Suppressor macrophage treated with lipopolysaccharide for 4 hours (primary cell): Measurements from ENCODE around the gene TEX101.
"Not testable (repeated sequence)": the region's sequence is repeated elsewhere in the genome, so short reads cannot be mapped to it uniquely, and the experiment has no call there.

Experiments used
- DNase-seq: peaks from one replicate; pipeline ENCODE4 v3.0.0-alpha.2; 2020

The TEX101 gene, protein sequence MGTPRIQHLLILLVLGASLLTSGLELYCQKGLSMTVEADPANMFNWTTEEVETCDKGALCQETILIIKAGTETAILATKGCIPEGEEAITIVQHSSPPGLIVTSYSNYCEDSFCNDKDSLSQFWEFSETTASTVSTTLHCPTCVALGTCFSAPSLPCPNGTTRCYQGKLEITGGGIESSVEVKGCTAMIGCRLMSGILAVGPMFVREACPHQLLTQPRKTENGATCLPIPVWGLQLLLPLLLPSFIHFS

DNA sequence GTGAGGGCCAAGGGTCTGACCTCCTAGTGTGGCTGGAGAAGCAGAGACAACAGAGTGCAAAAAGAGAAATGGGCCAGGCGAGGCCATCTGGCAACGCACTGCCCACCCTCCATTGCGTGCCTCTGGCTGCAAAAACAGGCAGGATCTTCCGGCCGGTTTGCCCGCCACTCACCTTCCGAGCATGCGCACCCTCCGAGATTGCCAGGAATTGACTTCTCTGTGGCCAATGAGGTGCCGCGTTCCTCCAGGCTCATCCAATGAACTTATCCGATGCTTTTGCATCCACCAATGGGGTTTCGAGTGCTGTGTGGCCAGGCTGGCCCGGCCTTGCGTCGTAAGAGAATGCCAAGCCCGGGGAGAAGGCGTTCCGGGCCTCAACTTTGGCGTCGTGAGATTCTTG lies at the start of gene TEX101:
TSS of gene TEX101 (plus strand) at position 337 of the 400 bp plus-strand sequence. CDS start 1,030 bp downstream, outside the sequence.
- DNase-seq, result no peak

DNA sequence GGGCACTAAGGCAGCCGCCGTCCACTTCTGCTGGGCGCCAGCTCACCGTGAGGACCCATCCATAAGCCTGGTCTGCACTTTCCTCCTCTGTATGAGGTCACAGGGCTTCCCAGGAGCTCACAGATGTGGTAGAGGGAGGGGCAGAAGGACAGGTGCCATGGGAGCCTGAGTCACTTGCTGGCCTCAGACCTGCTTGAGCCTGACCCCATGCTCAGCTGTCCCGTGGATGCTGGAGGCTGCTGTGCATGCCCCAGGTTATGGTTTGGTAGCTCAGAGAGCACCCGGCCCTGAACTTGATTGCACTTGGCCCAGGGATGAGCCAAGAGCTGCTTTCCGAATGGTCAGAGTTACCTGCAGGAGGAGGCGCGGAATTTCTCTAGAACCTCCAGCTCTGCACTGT lies 49.0 kb upstream of the TEX101 start:
- not testable (repeated sequence) for DNase-seq

DNA sequence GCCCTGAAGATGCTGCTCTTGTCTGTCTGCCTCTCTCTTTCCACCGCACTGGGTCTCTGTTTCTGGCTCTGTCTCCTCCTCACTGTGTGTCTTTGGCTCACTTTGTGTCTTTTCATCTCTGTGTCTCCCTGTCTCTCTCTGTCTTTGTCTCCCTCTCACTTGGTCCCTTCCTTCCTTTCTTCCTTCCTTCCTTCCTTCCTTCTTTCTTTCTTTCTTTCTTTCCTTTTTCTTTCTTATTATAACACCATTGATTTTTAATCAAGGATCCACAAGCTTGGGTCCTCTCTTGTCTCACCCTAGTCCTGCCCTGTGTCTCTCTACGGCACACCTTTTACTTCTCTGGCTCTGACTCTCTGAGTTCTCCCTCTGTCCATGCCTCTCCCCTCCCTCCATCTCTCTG lies 46.9 kb upstream of the TEX101 start:
- no peak for DNase-seq

DNA sequence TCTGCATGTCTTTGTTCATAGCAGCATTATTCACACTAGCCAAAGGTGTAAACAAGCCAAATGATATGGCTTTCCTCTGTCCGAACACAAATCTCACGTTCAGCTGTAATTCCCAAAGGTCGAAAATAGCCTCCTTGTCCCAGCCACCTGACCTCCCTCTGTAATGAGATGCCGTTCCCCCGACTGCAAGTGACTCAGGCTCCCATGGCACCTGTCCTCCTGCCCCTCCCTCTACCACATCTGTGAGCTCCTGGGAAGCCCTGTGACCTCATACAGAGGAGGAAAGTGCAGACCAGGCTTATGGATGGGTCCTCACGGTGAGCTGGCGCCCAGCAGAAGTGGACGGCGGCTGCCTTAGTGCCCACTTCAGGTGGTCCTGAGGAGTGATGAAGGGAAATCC lies 45.8 kb upstream of the TEX101 start:
- not testable (repeated sequence) for DNase-seq

DNA sequence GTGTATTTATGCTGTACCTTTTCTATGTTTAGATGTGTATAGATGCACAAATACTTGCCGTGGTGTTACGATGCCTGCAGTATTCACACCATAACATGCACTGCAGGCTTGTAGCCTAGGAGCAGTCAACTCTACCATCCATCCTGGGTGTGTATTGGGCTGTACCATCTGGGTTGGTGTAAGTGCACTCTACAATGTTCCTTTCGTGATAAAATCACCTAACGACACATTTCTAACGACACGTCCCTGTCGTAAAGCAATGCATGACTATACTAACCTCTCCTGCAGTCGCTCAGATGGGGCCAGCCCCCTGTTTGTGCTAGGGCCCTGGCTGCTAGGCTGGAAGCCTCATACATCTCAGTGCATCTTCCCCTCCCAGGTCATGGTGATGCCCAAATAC lies 42.8 kb upstream of the TEX101 start:
- DNase-seq, result no peak

DNA sequence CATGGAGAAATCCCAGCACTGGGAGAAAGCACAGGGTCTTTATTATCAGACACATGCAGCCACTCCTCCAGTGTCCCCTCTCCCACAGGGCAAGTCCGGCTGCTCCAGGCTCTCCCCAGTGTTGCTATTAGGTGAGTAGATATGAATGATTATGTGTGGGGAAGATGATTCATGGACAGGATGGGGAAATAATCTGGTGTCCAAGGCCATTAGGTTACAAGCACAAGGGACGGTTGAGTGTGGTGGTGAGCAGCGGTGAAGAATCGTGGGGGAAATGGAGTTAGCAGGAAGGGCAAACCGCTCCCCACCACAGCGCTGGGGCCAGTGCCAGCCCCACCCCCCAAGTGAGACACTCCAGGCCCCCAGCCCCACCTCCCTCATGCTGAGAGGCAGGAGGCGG lies 42.2 kb upstream of the TEX101 start:
- no peak for DNase-seq

DNA sequence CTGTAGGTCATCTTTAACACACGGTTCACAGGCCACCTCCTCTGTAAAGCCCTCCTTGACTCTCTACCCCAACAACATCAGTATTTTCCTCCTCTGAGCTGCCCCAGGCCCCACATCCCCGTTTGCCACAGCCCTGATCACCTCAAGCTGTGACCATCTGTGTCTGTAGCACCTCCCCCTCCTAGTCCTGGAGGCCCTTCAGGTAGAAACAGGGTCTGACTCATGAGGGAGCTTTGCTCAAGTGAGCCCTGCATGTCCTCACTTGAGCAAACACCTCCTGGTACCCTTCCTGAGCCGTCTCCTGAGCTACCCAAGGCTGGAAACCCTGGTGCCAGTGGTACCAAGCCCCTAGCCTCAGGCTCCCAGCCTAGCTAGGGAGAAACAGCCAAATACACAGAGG lies 37.1 kb upstream of the TEX101 start:
- DNase-seq, result not testable (repeated sequence)

DNA sequence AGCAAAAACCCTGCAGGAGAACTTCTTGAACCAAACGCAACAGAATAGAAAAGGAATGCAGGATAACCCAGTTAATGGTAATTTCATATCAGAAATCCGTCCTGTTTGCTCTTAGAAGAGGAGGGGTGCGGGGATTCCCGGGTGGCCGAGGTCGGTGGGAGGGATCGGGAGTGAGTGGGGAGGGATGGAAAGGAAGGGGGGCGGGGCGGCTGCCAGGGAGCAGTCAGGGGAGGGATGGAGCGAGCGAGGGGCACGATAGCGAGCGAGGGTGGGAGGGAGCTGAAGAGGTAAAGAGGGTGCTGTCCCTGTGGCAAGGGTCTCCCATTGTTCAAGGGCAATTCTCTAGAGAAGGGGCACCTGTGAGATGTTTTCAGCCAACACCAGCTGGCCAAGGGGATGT lies 34.7 kb upstream of the TEX101 start:
- no peak for DNase-seq

DNA sequence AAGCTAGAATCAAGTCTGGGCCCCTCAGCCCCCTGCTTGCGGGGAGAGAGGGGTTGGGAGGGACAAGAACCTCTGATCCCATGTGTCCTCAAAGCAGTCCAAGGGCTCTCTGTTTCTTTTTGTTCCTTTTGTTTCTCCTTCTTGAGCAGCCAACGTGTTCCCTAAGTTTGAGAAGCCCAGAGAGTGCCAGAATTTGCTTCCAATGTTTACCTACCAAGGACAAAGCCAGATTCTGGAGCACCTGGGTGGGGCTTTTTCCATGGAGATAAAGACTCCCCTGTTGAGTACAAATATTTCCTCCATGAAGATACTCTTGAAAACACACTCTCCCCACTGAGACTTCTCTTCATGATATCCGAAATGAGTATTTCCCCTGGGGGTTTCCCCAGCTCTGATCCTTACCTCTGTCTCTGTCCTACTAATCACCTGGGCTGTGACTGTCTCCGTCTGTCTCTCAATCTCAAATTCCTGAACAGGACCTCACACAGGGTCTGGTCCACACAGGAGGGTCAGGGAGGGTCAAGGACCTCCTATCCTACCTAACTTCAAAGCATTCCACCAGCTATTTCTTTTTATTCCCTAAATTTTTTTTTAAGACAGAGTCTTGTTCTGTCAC lies 33.8 kb upstream of the TEX101 start:
- no peak for DNase-seq

DNA sequence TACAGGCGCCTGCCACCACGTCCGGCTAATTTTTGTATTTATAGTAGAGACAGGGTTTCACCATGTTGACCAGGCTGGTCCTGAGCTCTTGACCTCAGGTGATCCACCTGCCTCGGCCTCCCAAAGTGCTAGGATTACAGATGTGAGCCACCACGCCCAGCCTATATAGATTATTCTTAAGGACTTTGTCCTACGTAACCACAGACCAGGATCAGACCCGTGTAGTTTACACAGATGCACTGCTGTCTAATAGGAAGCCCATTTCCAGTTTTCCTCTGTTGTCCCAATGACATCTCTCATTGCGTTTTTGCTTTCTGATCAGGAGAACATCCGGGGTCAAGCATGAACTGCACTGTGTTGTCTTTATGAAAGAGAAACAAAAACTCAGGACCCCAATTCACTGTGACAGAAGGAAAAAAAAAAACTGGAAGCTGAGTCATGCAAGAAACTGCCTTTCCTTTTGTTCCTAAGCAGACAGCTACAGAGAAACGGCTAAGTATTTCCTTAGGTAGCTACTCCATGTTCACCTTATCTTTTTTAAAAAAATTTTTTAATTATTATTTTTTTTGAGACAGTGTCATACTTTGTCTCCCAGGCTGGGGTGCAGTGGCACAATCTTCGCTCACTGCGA lies 32.0 kb upstream of the TEX101 start:
- not testable (repeated sequence) for DNase-seq

DNA sequence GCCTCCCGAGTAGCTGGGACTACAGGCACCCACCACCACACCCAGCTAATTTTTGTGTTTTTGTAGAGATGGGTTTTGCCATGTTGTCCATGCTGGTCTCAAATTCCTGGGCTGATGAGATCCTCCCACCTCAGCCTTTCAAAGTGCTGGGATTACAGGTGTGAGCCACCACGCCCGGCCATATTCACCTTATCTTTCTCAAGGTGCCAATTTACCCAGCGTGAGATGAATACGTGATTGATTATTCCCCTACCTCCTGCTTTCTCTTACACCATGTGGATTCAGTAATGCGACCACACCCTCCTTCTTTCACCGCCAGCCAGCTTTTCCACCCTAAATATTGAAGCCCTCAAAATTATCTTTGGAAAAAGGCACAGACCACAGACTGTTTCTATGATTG lies 31.4 kb upstream of the TEX101 start:
- DNase-seq, result not testable (repeated sequence)

DNA sequence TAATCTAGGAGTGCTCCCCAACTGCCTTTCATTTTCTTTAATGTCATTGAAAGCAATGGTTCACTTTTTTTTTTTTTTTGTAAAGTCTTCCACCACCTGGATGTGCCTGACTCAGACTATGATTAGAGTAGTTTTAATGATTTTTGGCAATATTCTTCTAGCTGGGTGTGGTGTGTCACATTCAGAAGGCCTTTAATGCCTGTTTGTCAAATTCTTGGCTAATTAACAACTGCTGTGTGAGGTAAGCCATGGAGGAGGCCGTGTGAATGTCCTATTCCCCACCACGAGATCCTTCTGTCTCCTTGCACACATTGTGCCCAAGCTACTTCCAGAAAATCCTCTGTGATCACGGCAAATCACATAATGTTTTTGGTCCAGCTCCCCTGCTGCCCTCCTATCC lies 30.9 kb upstream of the TEX101 start:
- not testable (repeated sequence) for DNase-seq

DNA sequence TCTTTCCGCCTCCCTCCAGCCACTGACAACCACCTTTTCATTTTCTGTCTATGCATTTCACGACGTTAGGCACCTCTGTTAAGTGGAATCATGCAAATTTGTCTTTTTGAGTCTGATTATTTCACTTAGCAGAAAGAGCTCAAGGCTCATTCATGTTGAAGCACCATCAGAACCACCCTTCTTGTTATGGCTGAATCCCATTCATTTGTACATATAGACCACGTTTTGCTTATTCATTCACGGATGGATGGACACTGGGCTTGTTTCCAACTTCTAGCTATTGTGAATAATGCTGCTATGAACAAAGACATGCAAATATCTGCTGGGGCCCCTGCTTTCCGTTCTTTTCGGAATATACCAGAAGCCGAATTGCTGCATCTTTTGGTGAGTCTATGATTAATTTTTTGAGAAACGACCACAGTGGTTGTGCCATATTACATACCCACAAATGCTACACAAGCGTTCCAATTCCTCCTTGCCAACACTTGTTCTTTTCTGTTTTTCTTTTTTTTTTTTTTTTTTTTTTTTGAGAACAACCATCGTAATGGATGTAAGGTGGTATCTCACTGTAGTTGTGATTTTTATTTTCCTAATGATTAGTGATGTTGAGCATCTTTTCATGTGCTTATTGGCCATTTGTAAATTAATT lies 23.7 kb upstream of the TEX101 start:
- DNase-seq, result not testable (repeated sequence)

DNA sequence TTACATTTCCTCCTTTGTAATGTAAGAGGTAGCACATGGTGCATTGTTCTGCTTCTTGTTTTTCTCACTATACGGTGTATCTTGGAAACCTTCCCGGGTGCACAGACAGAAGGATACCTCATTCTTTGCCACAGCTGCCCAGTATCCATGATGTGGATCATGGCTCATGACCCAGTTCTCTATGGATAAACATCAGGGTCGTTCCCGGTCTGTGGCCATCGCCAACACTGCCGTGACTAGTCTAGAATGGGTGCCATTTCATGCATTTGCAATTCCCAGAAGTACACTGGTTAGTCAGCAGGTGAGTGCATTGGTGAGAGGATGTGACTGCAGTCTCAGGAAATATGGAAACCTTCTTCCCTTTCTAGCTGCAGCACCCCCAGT lies 23.1 kb upstream of the TEX101 start:
- DNase-seq, result not testable (repeated sequence)

DNA sequence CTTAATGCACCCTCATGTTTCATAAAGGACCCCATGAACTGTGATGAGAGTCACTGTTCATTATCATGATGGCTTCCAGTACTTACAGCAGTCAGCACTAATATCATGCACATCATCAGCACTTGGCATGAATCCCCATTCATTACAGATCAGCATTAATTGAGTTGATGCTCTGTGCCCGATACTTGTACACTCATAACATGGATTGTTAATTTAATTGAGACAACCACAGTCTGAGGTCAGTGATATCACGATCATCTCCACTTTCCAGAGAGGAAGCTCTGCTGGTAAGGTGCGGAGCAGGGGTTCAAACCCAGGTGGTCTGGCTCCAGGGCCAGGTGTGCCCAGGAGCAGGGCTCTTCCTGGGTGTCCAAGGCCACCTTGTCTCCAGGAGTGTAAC lies 21.2 kb upstream of the TEX101 start:
- DNase-seq, result not testable (repeated sequence)

DNA sequence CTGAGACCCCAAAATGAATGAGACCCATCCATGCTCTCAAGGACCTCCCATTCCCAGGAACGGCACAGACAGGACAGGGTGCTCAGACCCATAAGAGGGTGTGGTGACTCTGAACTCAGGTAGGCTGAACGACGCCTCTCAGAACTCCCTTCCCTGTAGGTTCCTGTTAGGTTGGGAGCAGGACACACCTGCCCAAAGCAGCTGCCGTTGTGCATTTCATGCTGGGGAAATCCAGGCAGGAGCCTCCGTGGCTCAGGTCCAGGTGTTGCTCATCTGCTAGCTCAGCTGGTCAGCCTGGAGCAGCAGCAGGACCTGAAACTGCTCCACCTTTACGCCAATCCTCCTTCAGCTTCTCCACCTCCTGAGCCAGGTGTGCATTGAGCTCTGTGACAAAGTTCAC lies 19.1 kb upstream of the TEX101 start:
- DNase-seq, result no peak

DNA sequence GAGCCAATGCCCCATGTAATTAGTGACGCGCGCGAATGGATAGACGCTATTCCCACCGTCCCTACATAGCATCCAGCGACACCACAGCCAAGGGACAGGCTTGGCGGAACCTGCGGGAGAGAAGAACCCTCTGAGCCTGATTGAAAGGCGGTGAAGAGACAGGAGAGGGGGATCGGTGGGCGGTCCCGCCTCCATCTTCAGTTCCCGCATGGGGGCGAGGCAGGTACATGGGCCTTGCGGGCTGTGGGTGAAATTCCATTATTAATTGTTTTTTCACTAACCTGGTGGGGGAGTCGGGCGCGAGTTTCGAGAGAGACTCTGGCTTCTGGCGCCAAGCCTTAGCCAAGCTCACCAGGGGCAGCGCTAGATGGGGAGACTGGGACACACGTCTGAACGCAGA lies 8.4 kb upstream of the TEX101 start:
- no peak for DNase-seq

DNA sequence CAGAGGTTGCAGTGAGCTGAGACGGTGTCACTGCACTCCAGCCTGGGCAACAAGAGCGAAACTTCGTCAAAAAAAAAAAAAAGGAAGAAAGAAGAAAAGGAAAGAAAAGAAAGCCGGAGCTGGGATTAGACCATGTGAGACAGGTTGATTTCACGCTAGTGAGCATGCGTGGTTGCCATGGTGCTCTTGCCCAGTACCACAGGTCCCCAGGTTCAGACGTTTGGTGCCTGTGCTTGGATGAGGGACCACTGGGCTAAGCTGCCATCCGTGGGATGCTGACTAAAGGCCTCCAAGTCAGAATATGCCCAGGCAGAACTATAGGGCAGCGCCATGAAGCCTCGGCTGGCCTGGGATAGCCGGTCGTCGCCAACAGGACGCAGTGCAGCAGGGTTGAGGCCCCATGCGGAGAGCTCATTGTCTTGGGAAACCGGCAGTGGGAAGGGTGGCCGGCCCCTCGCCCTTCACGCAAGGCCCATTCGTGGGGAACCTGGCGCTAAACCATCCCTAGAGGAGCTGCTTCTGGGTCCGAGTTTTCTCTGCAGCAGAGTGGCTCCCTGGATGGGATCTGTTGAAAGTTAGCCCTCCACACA lies 7.2 kb upstream of the TEX101 start:
- no peak for DNase-seq

DNA sequence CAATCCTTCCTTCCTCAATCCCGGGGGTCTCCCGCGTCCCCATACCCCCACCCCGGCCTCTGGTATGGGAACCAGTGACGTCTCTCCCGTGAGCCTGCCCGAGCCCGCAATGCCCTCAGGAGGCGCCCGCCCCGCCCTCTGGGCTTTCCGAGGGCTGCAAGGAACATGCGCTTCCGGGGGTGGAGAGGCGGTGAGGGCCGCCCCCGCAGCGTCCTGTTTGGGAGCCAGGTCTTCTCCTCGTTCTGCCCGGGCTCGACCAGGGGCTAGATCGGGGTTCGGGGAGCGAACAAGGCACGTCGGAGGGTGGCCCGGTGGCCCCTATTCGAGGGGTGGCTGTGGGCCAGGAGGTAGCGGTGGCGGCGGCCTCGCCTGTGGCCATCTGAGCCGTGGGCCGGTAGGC lies 6.6 kb upstream of the TEX101 start:
- no peak for DNase-seq

DNA sequence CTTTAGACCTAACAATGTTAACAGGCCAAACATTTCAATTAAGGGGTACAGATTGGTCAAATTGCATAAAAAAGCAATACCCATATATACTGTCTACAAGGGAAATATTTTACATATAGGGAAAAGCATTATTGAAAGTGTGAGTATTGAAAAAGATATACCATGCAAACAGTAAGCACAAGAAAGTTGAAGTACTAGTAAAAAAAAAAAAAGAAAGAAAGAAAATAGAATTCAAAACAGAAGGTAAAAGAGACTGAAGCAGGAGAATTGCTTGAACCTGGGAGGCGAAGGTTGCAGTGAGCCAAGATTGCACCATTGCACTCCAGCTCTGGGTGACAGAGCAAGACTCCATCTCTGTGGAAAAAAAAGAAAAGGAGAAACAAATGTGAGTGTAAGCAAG lies 5.3 kb upstream of the TEX101 start:
- no peak for DNase-seq

DNA sequence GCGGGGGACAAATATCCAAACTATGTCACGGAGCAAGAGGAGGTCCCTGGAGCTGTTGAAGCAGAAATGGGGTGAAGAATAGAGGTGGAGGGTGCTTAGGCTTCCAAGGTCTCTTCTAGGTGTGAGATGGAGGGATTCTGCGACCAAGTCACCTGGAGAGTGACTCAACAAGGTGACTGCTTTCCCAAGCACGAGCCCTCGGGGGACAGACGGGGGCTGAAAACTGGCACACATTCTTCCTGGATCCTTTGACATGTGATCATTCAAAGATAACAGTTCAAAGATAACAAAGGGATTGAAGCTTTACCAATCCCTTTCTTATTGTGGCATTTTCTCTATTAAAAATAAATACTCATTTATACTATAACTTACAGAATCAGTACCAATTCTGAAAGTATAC lies 2.2 kb upstream of the TEX101 start:
- DNase-seq, result no peak

DNA sequence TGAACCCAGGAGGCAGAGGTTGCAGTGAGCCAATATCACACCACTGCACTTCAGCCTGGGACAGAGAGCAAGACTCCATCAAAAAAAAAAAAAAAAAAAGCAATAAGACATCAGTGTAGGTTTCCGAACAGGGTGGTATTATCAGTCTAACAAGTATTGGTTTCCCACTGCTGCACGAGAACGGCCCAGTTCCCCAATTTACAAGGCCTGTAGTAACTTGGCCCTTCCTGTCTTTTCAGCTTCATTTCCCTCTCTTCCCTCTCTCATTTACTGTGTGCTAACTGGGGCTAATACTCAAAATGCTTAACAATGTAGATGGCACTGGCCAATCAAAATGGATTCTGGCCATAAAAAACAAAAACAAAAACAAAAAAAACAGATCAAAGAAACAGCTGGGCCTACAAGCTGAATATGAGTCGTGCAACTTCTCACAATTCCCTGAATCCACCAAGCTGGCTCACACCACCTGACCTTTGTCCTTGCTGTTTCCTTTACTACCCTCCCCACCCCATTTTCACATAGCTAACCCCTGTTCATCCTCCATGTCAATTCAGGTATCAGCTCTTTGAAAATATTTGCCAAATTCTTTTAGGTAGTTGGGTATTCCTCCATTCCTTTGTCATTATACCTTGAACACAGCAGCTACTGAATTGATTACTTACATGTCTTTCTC lies 2.4 kb downstream of the TEX101 start:
- peak; percentile 24 for DNase-seq

DNA sequence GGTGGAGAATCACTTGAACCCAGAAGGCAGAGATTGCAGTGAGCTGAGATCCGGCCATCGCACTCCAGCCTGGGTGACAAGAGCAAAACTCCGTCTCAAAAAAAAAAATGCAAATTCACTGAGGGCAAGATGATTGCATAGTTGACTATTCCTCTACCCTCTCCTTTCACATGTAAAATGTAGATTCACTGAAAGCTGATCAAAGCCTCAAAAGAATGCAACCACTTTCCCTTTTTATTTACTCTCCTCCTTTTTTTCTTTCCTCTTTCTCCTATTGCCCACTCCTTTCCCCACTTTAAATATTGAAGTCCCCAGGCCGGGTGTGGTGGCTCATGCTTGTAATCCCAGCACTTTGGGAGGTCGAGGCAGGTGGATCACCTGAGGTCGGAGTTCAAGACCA lies 6.3 kb downstream of the TEX101 start:
- DNase-seq, result no peak
